ENCODE data around the gene CLNS1A. TPM values are rescaled to one million over a fixed set of nuclear protein-coding genes. Genes with fewer than 3 reads are reported as not detected.
"Not testable (repeated sequence)": the region's sequence is repeated elsewhere in the genome, so short reads cannot be mapped to it uniquely, and the experiment has no call there.

CLNS1A gene
- polyA plus RNA-seq (ENCODE audit: insufficient read length in 10 of 10): 100 to 1,000 TPM; 108 to 153 (median 124) TPM
- long read RNA-seq, donor 1, transcript CLNS1A-204 (7 exons, 2,993 nt): major isoform, 37 of 65 reads
- long read RNA-seq, donor 1, partial matches to known transcripts: 25 of 65 reads
- long read RNA-seq, donor 1, other reads (novel, unspliced or antisense): 0 of 65 reads
- long read RNA-seq, donor 2, transcript CLNS1A-204 (7 exons, 2,993 nt): major isoform, 27 of 65 reads
- long read RNA-seq, donor 2, partial matches to known transcripts: 36 of 65 reads
- long read RNA-seq, donor 2, other reads (novel, unspliced or antisense): 0 of 65 reads
- long read RNA-seq, donor 3: 0 reads
- long read RNA-seq, donor 4, transcript CLNS1A-204 (7 exons, 2,993 nt): major isoform, 25 of 51 reads
- long read RNA-seq, donor 4, partial matches to known transcripts: 25 of 51 reads
- long read RNA-seq, donor 4, other reads (novel, unspliced or antisense): 0 of 51 reads
- long read RNA-seq, donor 5, transcript CLNS1A-204 (7 exons, 2,993 nt): major isoform, 26 of 68 reads
- long read RNA-seq, donor 5, partial matches to known transcripts: 42 of 68 reads
- long read RNA-seq, donor 5, other reads (novel, unspliced or antisense): 0 of 68 reads
- long read RNA-seq, donor 6, transcript CLNS1A-204 (7 exons, 2,993 nt): major isoform, 33 of 77 reads
- long read RNA-seq, donor 6, partial matches to known transcripts: 42 of 77 reads
- long read RNA-seq, donor 6, other reads (novel, unspliced or antisense): 0 of 77 reads
- long read RNA-seq, donor 7, transcript CLNS1A-204 (7 exons, 2,993 nt): major isoform, 18 of 38 reads
- long read RNA-seq, donor 7, partial matches to known transcripts: 17 of 38 reads
- long read RNA-seq, donor 7, other reads (novel, unspliced or antisense): 0 of 38 reads
- long read RNA-seq, donor 8, transcript CLNS1A-204 (7 exons, 2,993 nt): major isoform, 18 of 36 reads
- long read RNA-seq, donor 8, partial matches to known transcripts: 17 of 36 reads
- long read RNA-seq, donor 8, other reads (novel, unspliced or antisense): 0 of 36 reads
- long read RNA-seq, donor 9, partial matches to known transcripts: 0 of 3 reads
- long read RNA-seq, donor 9, other reads (novel, unspliced or antisense): 0 of 3 reads

DNA sequence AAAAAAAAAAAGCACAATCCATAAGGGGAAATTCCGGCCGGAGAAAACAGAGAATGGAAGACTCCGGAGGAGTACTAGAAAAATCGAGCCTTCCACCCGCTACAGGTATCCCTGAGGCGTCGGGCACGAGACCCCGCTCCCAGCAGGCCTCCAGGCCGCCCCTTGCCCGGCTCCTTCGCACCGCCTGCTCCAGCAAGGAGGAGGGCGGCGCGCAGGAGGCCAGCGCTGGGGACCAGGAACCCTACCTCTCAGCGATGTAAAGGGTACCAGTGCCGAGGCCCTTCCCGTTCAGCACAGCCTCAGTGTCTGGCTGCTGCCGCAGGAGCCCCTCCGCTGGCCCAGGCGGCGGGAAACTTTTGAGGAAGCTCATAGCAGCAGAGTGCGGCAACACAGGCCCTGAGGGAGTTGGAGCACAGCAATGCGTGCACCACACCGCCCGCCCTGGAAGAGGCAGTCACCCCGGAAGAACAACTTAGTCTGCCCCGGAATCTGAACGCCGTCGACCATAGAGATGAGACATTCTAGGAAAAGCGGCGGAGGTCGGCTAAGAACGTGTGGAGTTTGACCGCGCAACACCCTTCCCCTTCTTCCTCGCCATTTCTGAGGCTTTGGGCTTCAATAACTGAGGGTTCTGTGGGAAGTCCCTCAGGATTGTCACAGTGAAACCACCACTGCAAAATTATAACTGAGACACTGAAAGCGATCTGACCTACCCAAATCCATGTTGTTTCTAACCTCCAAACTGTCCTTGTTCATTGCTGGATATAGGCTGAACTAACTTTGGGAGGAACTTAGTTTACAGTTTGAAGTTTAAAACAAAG lies at the start of gene CLNS1A:
CLNS1A (minus strand) TSS at position 450 of the 821 bp plus-strand sequence; CDS start at position 370, 80 bp downstream.
- DNase-seq: peak; percentile 89 to 97 (median 90)

DNA sequence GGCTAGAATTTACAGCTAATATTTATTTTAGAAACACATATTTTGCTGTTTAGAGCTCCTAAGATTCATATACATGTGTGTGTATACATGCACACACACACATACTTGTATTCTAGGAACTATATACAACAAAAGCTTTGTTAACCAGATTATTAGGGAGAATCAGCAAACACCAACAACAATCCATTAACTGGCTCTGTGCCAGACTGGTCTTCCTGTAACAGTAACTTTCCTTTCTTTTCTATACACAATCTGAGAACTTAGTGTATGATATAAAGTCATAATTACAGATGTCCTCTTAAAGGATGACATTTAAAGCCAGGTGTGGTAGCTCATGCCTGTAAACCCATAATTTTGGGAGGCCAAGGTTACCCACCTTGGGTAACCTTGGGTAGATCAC lies 49.5 kb upstream of the CLNS1A start:
- no peak for DNase-seq

GRCh38 chr11:77677138-77677537 lies 39.5 kb upstream of the CLNS1A start:
- DNase-seq: no peak

GRCh38 chr11:77672264-77672663 lies 34.7 kb upstream of the CLNS1A start:
- peak in 1 of 3 donors; percentile 23 for DNase-seq

- no peak for DNase-seq
Observed at GRCh38 chr11:77669848-77670511, 32.4 kb upstream of the CLNS1A start.

DNA sequence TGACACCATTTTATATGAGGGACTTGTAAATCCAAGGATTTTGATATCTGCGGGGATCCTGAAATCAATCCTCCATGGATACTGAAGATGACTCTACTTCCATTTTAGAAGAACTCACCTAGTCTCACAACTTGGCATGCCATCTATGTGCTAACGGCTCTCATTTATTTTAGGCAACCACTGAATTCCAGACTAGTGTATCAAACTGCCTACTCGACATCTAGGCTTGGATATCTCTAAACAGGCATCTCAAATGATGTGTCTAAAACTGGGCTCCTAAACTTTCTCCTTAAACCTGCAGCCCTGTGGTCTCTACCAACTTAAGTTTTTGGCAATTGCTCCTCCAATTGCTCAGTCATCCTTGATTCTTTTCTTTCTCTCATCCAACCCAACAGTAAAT lies 31.2 kb upstream of the CLNS1A start:
- no peak for DNase-seq

DNA sequence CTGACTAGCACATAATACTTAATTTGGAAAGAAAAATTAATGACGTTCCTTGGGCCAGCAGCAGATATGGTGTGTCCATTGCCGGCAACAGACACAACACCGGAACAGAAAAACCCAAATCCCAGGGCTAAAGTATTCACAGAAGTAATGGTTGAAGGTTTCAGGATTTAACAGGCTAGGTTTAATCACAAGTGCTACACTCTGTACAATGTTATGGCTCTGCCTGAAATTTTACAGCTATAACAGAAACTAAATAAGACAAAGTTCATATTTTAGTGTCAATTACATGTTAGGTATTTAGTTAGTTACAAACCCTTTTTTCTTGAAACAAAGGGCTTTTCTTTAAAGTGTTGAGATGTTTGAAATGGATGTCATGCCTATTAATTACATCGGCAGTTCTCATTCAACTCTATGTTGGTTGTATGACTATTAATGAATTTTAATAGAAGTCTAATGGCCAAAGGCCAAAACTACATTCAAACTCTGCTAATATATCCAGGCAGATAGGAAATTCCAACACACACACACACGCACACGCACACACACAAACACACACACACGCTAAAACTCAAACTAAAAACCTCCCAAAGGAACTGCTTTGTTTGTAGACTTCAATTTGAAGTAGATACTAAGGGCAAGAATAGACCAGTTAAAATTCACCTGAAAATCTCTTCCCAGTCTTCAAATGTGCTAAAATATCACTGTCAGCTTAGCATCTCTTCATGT lies 27.8 kb upstream of the CLNS1A start:
- DNase-seq: no peak

GRCh38 chr11:77661670-77662069 lies 24.1 kb upstream of the CLNS1A start:
- no peak for DNase-seq

- DNase-seq: no peak
Observed at GRCh38 chr11:77660947-77661346, 23.4 kb upstream of the CLNS1A start.

- DNase-seq: peak in 2 of 3 donors; percentile 18 to 31
Observed at GRCh38 chr11:77658213-77659013, 20.8 kb upstream of the CLNS1A start.

- no peak for DNase-seq
Observed at GRCh38 chr11:77656362-77656761, 18.8 kb upstream of the CLNS1A start.

GRCh38 chr11:77654770-77655434 lies 17.3 kb upstream of the CLNS1A start:
- DNase-seq: no peak

DNA sequence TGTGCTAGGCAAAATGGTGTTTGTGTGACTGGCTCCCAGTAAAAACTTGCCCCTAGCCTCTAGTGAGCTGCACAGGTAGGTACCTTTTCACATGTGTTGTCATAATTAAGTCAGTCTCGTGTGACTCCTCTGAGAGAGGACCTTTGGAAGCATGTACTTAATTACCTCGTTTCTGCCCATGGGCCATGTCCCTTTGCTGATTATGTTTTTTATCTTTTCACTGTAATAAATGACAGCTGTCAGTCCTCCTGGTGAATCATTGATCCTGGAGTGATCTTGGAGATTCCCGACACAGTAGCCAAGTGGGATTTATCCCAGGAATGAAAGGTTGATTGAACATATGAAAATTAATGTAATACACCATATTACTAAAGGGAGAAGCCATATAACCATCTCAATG lies 12.5 kb upstream of the CLNS1A start:
- no peak for DNase-seq

DNA sequence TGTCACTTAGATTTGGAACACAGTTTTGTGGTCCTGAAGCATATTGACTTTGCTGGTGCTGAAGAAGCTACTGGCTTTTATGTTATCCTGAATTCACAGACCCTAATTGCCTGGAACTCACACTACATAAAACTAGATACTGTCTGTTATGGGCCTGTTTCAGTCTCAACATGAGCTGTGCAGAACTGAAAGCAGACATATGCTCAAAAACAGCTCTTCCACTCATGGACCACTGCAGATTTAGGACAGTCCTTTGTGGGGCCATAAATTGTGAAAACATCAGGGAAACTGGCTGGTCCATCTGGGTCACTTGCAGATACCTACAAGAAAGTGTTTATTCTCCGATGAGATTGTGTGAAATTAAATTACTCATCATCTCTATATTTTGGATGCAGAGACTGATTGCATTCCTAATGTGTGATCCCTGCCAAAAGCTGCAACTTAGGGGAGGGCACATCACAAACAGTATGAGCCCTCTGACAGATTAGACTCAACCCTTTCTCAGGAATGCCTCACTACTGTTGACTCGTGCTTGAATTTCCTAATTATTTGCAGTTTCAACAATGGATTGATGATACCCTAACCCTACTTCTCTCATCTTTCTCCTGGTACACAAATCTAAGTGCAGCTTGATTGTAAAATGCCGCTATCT lies 10.2 kb upstream of the CLNS1A start:
- no peak for DNase-seq

DNA sequence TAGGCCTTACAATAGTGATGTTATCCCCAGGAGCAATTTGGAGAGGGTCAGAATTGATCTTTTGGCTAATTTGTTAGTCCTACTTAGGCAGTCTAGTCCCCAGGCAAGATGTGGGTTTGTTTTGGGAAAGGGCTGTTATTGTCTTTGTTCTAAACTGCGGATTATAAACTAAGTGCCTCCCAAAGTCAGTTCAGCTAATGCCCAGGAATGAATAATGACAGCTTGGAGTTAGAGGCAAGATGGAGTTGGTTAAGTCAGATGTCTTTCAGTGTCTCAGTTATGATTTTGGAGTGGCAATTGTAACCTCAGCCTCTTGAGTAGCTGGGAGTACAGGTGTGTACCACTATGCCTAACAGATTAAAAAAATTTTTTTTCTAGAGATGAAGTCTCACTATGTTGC lies 7.3 kb upstream of the CLNS1A start:
- DNase-seq: no peak

DNA sequence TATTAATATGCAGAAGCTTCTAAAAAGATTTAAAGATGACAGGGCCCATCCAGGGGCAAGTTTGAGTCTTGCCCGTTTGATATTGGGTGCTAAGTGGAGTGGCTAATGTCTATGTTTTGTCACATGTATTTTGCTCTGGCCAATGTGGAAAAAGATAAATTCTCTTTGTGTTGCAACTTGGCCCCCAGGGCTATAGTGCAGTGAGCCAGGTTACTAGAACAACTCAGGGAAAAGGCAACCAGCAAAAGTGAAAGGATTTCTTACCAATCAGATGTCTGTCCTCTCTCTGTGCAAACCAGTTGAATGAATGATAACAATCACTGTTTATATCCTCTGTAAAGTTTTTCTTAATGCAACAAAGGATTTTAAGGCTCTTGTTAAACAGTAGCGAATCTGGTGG lies 4.6 kb upstream of the CLNS1A start:
- DNase-seq: no peak

GRCh38 chr11:77636731-77637344 lies 756 bp downstream of the CLNS1A start:
- peak in 1 of 3 donors; percentile 27 for DNase-seq

DNA sequence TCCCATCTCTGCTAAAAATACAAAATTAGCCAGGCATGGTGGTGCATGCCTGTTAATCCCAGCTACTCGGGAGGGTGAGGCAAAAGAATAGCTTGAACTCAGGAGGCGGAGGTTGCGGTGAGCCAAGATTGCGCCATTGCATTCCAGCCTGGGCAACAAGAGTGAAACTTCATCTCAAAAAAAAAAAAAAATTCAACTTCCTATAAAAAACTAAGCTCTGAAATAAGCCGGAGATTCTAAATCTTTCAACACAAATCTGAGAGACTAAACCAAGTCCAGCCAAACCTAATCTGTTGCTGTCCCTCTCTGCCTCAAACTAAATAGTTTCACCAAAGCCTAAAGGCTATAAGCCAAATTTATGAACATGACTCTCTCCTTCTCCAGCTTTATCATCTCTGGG lies 3.7 kb downstream of the CLNS1A start:
- DNase-seq: not testable (repeated sequence)

All from muscle of back (tissue), 13 donors.